GM12801 (cell line): Measurements from ENCODE around the gene LMF2.

Source experiments
- TF ChIP-seq, protein P1 (sequence below): IDR thresholded peaks from one replicate; pipeline ENCODE4 v1.5.1; 2011; ENCODE audit warnings: control low read depth; ENCODE audit not compliant: insufficient read length; ENCODE audit errors: extremely low read depth

The LMF2 gene, protein sequence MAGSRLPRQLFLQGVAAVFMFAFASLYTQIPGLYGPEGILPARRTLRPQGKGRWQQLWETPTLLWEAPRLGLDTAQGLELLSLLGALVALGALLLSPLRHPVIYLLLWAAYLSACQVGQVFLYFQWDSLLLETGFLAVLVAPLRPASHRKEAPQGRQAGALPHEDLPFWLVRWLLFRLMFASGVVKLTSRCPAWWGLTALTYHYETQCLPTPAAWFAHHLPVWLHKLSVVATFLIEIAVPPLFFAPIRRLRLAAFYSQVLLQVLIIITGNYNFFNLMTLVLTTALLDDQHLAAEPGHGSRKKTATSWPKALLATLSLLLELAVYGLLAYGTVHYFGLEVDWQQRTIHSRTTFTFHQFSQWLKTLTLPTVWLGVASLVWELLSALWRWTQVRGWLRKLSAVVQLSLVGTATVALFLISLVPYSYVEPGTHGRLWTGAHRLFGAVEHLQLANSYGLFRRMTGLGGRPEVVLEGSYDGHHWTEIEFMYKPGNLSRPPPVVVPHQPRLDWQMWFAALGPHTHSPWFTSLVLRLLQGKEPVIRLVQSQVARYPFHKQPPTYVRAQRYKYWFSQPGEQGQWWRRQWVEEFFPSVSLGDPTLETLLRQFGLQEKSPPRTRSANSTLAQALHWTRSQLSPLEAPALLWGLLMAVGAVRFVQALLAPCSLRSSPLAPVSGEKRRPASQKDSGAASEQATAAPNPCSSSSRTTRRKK

DNA sequence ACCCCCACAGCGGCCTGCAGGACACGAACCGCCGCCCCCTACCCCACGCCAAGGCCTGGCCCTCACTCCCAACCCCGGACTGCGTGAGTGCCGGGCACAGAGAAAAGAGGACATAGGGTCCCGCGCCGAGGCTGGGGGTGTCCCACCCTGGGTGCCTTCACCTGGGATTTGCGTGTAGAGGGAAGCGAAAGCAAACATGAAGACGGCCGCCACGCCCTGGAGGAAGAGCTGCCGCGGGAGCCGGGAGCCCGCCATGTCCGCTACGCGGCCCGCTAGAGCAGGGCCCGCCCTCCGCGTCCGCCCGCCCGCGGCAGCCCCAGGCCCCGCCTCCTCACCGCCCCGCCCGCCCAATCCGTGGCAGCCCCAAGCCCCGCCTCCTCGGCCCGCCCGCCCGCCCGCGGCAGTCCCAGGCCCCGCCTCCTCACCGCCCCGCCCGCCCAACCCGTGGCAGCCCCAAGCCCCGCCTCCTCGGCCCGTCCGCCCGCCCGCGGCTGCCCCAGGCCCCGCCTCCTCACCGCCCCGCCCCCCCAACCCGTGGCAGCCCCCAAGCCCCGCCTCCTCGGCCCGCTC, at the start of gene LMF2:
TSS of gene LMF2 (minus strand) at position 282 of the 570 bp plus-strand sequence. CDS start at position 255, 27 bp downstream.
- TF ChIP-seq, protein P1, sequence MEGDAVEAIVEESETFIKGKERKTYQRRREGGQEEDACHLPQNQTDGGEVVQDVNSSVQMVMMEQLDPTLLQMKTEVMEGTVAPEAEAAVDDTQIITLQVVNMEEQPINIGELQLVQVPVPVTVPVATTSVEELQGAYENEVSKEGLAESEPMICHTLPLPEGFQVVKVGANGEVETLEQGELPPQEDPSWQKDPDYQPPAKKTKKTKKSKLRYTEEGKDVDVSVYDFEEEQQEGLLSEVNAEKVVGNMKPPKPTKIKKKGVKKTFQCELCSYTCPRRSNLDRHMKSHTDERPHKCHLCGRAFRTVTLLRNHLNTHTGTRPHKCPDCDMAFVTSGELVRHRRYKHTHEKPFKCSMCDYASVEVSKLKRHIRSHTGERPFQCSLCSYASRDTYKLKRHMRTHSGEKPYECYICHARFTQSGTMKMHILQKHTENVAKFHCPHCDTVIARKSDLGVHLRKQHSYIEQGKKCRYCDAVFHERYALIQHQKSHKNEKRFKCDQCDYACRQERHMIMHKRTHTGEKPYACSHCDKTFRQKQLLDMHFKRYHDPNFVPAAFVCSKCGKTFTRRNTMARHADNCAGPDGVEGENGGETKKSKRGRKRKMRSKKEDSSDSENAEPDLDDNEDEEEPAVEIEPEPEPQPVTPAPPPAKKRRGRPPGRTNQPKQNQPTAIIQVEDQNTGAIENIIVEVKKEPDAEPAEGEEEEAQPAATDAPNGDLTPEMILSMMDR = no peak

GRCh38 chr22:50556703-50557102, 49.2 kb upstream of the LMF2 start:
- TF ChIP-seq, protein P1 = no peak

DNA sequence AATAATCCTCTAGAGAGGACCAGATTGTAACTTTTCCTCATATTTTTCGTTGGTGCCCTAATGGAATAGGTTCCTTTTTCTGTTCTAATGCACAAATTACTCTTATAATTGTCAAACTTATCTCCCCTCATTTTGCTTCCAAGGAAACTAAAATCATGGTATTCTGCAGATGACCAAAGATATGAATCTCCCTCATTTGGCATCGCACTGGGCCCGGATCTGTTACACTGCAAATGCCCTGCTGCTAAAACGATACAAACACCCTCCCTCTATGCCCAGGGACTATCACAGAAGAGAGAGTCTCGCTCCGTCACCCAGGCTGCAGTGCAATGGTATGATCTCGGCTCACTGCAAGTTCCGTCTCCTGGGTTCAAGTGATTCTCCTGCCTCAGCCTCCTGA, 45.8 kb upstream of the LMF2 start:
- TF ChIP-seq, protein P1 = no peak

DNA sequence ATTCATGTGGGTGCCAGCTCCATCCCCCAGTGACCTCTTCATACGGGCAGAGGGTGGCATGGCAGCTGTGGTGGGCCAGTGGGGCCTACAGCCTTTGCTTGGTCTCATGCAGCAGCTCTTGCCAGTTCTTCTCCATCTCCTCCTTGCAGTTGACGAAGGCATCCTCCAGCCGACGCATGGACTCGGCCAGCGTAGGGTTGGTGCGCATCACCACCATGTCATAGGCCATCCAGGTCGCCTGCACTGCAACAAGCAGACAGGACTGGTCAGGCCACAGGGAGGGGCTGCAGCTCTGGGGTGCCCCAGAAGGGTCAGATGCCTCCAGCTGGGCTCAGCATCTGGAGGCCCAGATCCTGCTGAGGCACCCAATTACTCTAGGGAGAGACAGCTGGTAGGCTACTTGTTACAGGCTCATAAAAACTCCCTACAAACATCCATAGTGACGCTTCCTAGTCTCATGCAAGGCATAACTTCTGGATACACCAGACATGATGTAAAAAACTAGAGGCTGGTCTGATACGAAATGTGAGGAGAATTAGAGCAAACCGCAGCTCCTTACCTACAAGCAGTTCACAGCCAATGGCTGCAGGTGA, 43.8 kb upstream of the LMF2 start:
- TF ChIP-seq, protein P1 = no peak

- TF ChIP-seq, protein P1 = no peak
Observed at GRCh38 chr22:50550395-50550794, 42.9 kb upstream of the LMF2 start.

GRCh38 chr22:50548921-50549790, 41.7 kb upstream of the LMF2 start:
- TF ChIP-seq, protein P1 = no peak
